Brain microvascular endothelial cell (primary cell): ENCODE measurements around the gene COMMD2.

Source experiments
- DNase-seq: peaks from one replicate; pipeline ENCODE4 v3.0.0-alpha.2; 2020
- H3K27ac ChIP-seq: fragments of 250-450 bp; sonication (Bioruptor Pico); 2 replicates; pipeline ENCODE4 v1.5.1; 2020; ENCODE audit warnings: mild to moderate bottlenecking, moderate library complexity
- H3K27me3 ChIP-seq: fragments of 250-450 bp; sonication (Bioruptor Pico); replicated peaks from 2 replicates; pipeline ENCODE4 v1.5.1; 2020; ENCODE audit warnings: mild to moderate bottlenecking
- H3K36me3 ChIP-seq: fragments of 250-450 bp; sonication (Bioruptor Pico); replicated peaks from 2 replicates; pipeline ENCODE4 v1.5.1; 2020; ENCODE audit warnings: mild to moderate bottlenecking
- H3K4me3 ChIP-seq: 2 replicates; pipeline ENCODE4 v1.5.1; 2011; ENCODE audit warnings: low read depth, mild to moderate bottlenecking, control low read depth, low read length, moderate library complexity
- in situ Hi-C: cut with HindIII; loops from 2 replicates; pipeline ENCODE4 v1.10.0; 2017; ENCODE audit warnings: low sequenced_read_pairs, low pct_ligation_motif_present
- TF ChIP-seq, protein P1 (sequence below): IDR thresholded peaks from 2 replicates; pipeline ENCODE4 v1.5.1; 2011; ENCODE audit warnings: low read depth, mild to moderate bottlenecking, moderate library complexity, low read length, control low read depth, inconsistent platforms; ENCODE audit errors: missing control alignments

Gene COMMD2

DNA sequence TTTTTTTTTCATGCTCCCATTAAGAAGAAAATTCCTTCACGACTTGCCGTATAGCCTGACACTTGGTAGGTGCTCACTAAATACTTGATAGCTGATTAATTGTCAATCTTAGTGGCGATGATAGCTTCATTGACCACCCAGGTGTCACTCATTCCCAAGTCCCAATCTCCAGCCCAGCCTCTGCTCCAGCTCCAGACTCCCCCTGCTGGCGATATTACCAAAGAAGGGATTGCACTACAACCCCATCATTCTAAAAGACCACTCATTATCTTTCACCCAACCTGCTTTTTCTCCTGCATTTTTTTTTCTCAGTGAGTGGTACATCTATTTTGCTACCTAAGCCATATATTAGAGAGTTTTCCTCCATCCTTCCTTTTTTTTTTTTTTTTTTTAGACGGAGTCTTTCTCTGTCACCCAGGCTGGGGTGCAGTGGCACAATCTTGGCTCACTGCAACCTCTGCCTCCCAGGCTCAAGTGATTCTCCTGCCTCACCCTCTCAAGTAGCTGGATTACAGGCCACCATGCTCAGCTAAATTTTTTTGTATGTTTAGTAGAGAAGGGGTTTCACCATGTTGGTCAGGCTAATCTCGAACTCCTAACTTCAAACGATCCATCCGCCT, 19.5 kb upstream of the COMMD2 start:
- TF ChIP-seq, protein P1, sequence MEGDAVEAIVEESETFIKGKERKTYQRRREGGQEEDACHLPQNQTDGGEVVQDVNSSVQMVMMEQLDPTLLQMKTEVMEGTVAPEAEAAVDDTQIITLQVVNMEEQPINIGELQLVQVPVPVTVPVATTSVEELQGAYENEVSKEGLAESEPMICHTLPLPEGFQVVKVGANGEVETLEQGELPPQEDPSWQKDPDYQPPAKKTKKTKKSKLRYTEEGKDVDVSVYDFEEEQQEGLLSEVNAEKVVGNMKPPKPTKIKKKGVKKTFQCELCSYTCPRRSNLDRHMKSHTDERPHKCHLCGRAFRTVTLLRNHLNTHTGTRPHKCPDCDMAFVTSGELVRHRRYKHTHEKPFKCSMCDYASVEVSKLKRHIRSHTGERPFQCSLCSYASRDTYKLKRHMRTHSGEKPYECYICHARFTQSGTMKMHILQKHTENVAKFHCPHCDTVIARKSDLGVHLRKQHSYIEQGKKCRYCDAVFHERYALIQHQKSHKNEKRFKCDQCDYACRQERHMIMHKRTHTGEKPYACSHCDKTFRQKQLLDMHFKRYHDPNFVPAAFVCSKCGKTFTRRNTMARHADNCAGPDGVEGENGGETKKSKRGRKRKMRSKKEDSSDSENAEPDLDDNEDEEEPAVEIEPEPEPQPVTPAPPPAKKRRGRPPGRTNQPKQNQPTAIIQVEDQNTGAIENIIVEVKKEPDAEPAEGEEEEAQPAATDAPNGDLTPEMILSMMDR, result peak; percentile 91
- H3K36me3 ChIP-seq, result no peaks in the 10 kb centered on the region
- peak; percentile 26 for DNase-seq
- no peak overlapping the region for H3K27ac ChIP-seq
- in situ Hi-C loops, result no loop called here
- no peaks in the 10 kb centered on the region for H3K27me3 ChIP-seq
- no peak overlapping the region for H3K4me3 ChIP-seq

DNA sequence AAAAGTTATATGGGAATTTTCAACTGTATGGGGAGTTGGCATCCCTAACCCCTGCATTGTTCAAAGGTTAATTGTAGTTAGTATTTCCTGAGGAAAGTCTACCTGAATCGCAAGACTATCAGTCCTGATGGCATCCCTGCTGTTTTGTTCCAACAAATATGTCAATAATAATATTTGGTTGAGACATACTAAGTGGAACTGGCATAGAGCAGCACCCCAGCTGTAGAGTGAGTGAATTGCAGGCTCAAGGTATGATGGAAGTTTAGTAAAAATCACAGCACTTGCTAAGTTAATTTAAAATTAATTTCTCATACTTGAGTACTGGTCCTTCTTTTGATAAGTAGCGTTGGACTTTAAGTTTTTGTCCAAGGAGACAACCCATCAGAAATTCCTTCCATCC, 18.0 kb upstream of the COMMD2 start:
- in situ Hi-C loops, result no loop called here
- Histone ChIP-seq H3K27me3 (no peaks in the 10 kb centered on the region), H3K27ac (no peak overlapping the region), H3K4me3 (no peak overlapping the region), H3K36me3 (no peaks in the 10 kb centered on the region)
- no peak for DNase-seq
- TF ChIP-seq, protein P1, result peak; percentile 36

DNA sequence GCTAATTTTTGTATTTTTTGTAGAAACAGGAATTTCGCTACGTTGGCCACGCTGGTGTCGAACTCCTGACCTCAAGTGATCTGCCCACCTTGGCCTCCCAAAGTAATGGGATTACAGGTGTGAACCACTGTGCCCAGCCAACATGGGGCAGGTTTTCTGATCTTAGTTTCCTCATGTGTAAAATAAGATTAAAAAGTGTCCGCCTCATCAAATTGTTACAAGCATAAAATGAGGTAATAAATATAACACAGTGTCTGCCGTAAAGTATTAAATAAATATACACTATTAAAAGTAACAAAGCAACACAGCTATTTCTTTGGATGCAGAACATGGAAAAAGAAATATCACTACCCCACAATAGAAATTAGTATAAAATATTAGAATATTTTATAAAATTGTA, 16.4 kb upstream of the COMMD2 start:
- DNase-seq, result no peak
- in situ Hi-C loops, result no loop called here
- Histone ChIP-seq H3K36me3 (no peaks in the 10 kb centered on the region), H3K27me3 (peaks cover 3% of the 10 kb centered on the region), H3K27ac (no peak overlapping the region), H3K4me3 (no peak overlapping the region)
- TF ChIP-seq, protein P1, result no peak

DNA sequence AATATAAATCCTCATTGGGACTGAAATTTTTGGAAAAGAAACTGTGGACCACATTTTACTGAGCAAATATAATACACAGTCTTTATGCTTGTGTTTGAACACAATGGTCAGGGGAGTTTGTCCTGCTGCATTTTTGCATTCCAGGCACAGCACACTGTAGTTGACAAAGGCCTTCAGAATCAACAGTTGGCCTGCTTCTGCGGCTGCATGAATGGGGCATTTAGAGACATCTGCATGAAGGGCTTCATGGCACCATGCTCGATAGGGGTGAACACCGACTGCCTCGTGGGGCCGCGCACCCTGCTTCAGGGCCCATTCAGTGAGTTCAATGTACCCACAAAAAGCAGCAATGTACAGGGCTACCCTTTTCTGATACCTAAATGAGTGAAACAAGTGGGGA, 15.4 kb upstream of the COMMD2 start:
- Histone ChIP-seq H3K27ac (no peak overlapping the region), H3K36me3 (no peaks in the 10 kb centered on the region), H3K27me3 (peaks cover 6% of the 10 kb centered on the region), H3K4me3 (no peak overlapping the region)
- TF ChIP-seq, protein P1, result no peak
- no peak for DNase-seq
- in situ Hi-C loops, result no loop called here

DNA sequence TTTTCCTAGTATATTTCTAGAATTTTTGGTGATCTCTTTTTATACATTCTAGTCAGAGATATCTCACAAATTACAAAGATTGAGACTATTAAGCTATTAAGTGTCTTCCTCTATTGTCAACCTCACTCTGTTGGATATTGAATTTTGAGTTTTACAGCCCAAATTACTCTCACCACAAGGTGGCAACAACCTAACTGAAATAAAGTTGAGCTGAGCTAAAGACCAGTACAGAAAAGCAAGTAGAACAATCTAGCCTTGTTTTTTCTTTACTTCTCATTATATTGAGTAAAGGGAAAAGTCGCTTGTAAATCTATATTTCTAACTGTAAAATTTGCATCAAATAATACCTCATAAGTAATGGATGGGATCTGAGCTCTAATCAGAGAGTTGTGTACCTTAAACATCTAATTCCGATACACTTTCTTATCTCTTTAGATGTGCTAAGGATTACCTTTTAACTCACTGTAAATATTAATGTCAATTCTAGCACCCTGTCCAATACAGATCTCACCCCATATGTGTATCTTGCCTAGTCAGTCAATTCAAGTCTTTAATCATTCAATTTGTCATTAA, 13.6 kb upstream of the COMMD2 start:
- in situ Hi-C loops, result no loop called here
- Histone ChIP-seq H3K27me3 (peaks cover 11% of the 10 kb centered on the region), H3K36me3 (no peaks in the 10 kb centered on the region), H3K4me3 (no peak overlapping the region), H3K27ac (no peak overlapping the region)
- DNase-seq, result peak; percentile 17
- TF ChIP-seq, protein P1, result peak; percentile 51

DNA sequence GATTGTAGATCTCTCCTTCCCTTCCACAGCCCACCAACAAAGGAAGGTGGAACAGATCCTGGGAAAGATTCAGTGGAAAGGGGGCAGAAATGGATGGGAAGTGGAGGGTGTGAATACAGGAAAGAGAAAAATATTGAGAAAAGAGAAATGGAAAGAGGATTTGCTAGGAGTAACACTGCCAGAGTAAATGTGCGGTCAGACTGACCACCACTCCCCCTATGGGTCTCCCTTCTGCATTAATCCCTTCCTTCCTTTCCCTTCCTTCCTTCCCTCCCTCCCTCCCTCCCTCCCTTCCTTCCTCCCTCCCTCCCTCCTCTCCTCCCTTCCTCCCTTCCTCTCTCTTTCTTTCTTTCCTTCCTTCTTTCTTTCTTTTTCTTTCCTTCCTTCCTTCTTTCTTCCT, 12.0 kb upstream of the COMMD2 start:
- Histone ChIP-seq H3K36me3 (no peaks in the 10 kb centered on the region), H3K27ac (no peak overlapping the region), H3K4me3 (no peak overlapping the region), H3K27me3 (peaks cover 11% of the 10 kb centered on the region)
- DNase-seq, result no peak
- TF ChIP-seq, protein P1, result no peak
- in situ Hi-C loops, result no loop called here
